NOMO-1 treated with dmso at 0.1 percent for 144 hours (cell line): ENCODE results near the gene SCD.
A peak's percentile ranks its signal among the peaks of the same experiment; 100 is the strongest.
"Not testable (repeated sequence)": the region's sequence is repeated elsewhere in the genome, so short reads cannot be mapped to it uniquely, and the experiment has no call there.

Source experiments
- DNase-seq: peaks from one replicate; lab custom pipeline; 2025; ENCODE audit not compliant: unreplicated experiment; lab: John Stamatoyannopoulos, UW

The SCD gene

DNA sequence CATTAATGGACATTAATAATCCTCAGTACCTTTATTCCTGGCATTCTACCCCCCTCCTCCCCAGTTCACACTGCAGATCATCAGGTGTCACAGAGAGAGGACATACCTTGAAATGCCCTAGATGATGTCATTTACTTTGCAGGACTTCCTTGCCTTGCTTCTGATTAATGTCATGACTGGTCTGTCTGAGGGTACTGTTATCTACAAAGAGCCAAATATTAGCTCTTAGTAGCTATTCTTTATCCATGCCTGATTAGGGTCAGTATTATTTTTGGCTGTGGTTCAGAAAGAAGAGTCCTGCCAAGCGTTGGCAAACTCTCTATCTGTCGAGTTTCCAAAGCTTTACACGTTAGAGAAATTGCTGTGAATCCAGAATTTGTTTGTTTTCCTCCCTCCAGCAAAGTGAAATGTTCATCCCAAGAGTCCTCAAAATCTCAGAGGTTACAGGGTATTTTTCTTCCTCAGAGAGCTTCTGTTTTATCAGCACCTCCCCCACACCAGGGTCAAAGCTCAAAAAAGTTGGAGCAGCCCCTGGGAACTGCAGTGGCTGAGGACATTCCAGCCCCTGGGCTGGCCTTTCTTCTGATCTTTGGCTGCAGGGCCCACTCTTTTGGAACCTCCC, 12.6 kb downstream of the SCD start:
- no peak for DNase-seq

DNA sequence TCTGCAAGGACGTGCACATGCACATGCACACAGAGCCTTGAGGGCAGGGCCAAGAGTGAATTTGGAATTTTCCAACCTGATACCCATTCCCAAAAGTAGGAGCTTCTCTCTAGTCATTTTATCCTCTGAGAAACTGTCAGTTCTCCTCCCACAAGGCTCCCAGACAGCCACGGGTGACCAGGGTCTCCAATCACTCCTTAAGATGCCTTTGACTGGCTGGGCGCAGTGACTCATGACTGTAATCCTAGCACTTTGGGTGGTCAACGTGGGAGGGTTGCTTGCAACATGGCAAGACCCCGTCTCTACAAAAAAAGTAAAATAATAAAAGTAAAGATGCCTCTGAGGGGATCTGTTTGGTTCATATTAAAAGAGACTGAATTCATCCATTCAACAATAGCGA, 13.2 kb downstream of the SCD start:
- DNase-seq, result no peak

DNA sequence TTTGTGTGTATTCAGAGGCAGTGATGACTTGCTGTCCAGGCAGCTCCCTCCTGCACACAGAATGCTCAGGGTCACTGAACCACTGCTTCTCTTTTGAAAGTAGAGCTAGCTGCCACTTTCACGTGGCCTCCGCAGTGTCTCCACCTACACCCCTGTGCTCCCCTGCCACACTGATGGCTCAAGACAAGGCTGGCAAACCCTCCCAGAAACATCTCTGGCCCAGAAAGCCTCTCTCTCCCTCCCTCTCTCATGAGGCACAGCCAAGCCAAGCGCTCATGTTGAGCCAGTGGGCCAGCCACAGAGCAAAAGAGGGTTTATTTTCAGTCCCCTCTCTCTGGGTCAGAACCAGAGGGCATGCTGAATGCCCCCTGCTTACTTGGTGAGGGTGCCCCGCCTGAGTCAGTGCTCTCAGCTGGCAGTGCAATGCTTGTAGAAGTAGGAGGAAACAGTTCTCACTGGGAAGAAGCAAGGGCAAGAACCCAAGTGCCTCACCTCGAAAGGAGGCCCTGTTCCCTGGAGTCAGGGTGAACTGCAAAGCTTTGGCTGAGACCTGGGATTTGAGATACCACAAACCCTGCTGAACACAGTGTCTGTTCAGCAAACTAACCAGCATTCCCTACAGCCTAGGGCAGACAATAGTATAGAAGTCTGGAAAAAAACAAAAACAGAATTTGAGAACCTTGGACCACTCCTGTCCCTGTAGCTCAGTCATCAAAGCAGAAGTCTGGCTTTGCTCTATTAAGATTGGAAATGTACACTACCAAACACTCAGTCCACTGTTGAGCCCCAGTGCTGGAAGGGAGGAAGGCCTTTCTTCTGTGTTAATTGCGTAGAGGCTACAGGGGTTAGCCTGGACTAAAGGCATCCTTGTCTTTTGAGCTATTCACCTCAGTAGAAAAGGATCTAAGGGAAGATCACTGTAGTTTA, 15.8 kb downstream of the SCD start:
- DNase-seq, result no peak

DNA sequence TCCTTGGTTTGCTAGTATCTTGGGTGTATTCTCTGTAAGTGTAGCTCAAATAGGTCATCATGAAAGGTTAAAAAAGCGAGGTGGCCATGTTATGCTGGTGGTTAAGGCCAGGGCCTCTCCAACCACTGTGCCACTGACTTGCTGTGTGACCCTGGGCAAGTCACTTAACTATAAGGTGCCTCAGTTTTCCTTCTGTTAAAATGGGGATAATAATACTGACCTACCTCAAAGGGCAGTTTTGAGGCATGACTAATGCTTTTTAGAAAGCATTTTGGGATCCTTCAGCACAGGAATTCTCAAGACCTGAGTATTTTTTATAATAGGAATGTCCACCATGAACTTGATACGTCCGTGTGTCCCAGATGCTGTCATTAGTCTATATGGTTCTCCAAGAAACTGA, 17.1 kb downstream of the SCD start:
- DNase-seq, result no peak

DNA sequence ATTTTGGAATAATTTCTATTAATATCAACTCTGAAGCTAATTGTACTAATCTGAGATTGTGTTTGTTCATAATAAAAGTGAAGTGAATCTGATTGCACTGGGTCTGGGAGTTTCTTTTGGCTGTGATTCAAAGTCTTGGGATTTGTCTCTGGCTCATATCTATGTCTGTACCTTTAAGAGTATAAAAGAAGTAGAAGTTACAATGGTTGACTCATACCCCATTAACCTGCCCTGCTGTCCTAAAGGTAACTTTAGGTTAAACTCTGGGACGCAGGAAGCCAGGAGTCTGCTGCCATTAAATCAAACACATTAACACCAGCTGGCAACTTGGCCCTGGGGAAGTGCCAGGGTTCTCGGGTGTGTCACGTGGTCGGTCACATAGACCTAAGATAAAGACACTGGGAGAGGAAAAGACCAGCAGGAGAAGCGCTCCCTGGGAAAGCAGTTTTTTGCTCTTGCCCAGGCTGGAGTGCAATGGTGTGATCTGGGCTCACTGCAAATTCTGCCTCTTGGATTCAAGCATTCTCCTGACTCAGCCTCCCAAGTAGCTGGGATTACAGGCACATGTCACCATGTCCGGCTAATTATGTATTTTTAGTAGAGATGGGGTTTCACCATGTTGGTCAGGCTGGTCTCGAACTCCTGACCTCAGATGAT, 17.8 kb downstream of the SCD start:
- DNase-seq, result peak; percentile 19

DNA sequence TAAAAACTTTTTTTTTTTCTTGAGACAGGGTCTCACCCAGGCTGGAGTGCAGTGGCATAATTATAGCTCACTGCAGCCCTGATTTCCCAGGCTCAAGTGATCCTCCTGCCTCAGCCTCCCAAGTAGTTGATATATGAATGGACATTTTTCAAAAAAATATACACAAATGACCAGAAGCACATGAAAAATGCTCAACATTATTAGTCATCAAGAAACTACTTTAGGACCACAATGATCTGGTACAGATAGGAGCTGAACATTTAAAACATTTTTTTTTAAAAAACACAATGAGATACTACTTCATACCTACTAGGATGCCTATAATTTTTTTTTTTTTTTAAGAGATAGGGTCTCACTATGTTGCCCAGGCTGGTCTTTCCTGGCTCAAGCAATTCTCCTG, 21.7 kb downstream of the SCD start:
- no peak for DNase-seq

DNA sequence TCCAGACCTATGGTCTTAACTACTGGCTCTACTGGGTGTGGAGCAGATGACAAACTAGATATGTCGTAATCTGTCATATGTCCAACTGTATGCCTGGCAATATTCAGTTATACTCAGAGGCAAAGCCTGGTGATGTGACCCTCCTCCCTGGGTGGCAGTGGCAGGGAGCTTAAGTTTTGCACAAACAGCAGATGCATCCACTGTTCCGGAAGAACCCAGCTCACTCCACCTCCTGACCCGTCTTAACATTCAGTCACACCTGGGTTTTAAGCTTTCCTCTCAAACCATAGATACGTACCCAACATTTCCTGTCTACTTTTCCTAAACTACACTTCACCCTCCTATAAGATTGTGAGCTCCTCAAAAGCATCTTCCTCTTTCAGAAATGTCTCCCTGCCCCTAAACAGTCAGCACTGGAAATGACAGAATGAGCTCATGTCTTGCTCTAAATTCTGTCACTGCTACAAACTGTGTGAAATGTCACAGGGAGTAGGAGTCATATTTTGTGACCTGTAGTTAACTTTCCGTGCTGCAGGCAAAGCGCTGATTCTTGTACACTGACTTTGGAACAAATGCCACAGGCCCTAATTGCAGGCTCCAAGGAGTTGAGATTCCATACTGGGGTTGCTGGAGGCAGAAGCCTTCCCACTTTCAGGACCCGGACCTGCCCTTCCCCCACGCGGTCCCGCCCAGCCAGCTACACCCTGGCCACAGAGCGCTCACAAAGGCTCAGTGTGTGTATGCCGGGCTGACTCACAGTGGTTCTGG, 23.9 kb downstream of the SCD start:
- peak; percentile 80 for DNase-seq

DNA sequence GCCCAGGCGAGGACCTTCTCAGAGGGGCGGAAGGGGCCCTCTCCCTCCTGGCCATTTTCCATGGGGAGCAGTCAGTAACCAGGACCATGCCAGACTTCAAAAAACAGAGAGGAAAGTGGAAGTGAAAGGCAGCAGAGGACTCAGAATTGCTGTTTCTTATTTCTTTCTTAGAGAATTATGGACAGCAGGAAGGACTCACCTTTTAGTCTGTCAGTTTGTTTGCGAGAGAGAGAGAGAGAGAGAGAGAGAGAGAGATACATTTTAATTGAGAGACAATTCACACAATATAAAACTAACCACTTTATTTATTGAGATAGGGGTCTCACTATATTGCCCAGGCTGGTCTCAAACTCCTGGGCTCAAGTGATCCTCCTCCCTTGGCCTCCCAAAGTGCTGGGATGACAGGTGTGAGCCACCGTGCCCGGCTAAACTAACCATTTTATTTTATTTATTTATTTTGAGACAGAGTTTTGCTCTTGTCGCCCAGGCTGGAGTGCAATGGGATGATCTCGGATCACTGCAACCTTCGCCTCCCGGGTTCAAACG, 24.5 kb downstream of the SCD start:
- DNase-seq, result no peak

DNA sequence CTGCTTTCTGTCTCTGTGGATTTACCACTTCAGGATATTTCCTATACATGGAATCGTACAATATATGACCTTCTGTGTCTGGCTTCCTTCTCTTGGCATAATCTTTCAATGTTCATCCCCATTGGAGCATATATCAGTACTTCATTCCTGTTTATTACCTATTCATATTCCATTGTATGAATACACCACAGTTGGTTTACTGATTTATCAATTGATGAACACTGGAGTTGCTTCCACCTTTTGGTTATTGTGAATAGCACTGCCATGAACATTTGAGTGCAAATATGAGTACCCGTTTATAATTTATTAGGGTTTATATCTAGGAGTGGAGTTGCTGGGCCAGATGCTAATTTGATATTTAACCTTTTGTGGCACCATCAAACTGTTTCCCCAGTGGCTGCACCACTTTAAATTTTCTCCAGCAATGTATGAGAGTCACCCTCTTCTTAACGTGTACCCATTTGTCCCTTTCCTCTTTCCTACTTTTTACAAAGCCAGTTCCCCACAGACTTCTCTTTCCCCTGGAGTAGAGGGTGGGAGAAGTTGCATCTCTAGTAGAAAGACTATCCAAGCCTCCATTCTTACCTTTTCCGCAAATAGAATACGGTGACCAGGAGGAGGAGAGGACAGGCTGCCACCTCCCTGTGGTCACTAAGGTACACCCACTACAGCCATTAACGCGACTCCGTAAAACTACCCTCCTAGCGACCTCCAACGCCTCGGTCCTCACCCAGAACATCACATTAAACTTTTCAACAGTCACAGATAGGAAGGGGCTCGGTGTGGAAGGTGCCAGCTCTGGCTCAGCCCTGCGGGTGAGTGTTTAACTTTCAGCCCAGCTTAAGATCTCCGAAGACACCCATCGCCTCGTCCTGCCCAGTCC, 25.6 kb downstream of the SCD start:
- no peak for DNase-seq

DNA sequence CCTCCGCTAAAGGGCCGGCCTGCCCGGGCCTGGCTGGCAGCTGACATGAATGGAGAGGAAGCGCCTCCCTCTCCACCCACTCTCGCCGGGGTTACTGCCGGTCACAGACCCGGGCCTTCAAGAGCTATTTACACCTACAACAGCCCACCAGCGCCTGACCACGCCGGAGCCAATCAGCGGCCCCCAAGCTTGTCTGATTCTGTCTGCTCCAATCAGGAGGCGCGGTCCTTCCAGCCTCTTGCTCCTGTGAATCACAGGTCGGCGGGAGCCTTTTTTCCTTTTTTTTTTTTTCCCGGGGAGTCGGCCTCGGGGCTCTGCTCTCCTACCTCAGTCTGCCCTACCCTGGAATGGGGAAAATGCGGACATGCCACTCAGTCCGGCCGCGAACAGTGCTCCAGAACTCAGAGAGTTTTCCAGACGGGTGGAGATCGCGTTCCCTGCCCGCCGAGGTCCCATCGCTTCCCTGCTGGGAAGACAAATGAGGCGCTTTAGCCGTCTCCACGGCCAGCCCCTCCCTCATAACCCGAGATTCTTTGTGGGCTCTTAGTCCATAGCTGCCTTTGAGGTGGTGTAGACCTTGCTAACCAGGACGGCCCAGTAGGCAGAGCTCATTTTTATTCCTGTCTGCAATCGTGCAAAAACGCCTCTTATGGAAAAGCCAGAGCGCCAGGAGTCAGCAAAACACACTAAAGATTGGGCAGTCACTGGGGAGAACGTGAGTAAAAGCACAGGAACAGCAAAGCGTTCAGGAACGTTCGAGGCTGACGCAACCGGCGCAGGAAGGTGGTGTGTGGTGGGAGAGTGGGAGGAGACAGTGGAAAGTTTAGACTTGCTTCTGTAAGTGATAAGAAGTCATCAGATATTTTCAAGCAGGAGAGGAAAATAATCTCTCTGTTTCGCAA, 26.5 kb downstream of the SCD start:
- peak; percentile 93 for DNase-seq

DNA sequence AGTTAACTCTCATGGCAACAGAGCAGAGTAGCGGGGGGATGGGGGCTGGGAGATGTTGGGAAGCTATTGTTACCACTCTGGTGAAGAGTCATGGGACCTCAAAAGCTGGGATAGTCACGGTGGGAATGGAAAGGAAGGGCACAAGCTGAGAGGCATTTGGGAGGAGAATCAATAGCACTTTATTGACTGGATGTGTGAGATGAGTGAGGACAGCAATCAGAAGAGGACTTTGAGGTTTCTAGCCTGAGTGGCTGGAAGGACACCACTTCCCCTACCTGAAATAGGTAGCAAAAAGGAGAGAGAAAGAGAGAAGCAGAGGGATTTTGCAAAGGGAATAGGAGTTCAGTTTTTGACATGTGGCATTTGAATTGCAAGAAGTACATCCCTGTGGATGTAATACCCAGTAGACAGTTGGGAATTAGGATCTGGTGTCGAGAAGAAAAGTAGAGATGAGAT, 27.2 kb downstream of the SCD start:
- DNase-seq, result no peak

DNA sequence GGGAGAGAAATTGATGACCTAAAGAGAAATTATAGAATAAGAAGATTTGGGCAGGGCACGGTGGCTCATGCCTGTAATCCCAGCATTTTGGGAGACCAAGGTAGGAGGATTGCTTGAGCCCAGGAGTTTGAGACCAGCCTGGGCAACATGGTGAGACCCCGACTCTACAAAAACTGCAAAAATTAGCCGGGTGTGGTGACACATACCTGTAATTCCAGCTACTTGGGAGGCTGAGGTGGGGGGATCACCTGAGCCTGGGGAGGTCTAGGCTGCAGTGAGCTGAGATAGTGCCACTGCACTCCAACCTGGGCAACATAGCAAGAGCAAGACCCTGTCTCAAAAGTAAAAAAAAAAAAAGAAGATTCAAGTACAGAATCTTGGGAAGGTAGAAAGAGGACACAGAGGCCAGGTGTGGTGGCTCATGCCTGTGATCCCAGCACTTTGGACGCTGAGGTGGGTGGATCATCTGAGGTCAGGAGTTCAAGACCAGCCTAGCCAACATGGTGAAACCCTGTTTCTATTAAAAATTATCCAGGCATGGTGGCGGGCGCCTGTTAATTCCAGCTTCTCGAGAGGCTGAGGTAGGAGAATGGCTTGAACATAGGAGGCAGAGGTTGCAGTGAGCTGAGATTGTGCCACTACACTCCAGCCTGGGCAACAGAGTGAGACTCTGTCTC, 27.8 kb downstream of the SCD start:
- not testable (repeated sequence) for DNase-seq

DNA sequence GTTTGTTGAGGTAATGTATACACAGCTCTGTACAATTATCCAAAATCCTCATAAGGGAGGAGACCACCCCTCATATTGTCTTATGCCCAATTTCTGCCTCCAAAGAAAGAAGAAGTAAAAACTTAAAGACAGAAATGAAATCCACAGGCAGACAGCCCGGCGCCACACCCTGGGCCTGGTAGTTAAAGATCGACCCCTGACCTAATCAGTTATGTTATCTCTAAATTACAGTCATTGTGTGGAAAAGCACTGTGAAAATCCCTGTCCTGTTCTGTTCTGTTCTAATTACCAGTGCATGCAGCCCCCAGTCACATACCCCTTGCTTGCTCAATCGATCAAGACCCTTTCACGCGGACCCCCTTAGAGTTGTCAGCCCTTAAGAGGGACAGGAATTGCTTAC, 29.6 kb downstream of the SCD start:
- not testable (repeated sequence) for DNase-seq

DNA sequence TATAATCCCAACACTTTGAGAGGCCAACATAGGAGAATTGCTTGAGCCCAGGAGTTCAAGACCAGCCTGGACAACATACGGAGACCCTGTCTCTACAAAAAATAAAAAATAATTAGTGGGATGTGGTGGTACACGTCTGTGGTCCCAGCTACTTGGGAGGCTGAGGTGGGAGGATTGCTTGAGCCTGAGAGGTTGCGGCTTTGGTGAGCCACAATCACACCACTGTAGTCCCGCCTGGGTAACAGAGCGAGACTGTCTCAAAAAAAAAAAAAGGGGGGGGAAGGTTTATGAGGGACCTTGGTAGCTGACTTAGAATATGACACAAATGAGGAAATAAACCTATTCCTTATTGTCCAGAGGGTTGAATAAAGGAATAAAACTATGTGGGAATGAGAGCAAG, 30.8 kb downstream of the SCD start:
- DNase-seq, result no peak

DNA sequence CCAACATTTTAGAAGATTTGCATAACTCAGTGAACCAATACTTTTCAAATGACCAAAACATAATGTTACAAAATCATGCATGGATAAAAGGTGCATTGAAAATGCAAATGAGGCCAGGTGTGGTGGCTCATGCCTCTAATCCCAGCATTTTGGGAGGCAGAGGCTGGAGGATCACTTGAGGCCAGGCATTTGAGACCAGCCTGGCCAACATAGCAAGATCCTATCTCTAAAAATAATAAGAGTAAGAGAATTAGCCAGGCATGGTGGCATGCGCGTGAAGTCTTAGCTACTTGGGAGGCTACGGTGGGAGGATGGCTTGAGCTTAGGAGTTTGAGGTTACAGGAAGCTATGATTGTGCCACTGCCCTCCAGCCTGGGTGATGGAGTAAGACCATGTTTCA, 33.4 kb downstream of the SCD start:
- no peak for DNase-seq

DNA sequence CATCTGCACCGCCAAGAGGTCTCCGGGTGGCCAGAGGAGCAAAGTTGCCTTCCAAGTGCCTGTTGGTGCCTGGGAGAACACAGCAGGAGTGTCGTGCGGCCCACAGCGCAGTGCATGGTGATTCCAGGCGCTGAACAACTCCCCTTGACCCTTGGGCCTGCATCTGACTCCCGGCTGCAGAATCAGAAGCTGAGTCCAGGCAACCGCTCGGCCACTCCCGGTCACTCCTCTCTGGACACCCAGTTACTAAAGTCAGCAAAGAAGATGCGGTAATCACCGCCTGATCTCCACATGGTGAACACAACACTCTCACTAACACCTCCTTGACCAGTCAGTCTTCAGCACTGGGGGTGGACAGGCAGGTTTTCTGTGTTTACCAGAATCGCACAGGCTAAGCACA, 35.5 kb downstream of the SCD start:
- DNase-seq, result no peak

DNA sequence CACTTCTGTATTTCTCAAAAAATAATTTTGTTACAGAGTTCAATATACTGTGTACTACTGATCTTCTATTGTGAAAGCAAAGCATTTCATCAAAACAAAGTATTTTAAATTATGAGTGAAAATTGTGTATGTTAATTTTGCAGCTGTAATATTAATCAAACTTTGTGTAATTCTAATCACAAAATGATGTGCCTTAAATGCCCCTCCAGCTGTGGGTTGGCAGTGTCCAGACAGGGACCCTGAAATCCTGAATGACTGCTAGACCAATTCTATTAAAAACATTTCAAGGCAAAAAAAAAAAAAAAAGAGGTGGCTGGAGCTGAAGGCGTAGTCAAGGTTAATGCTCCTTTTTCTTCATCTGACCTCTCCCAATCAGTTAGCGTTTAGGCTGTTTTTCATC, 36.2 kb downstream of the SCD start:
- DNase-seq, result no peak
